C4-2B (cell line): ENCODE data around the gene FAM53B.

ENCODE experiments used
- ZFX ChIP-seq: fragments of 450-650 bp; IDR thresholded peaks from 2 replicates; pipeline ENCODE4 v1.6.1; 2017
- TF ChIP-seq, protein P1 (sequence below): fragments of 450-650 bp; conservative IDR thresholded peaks from 2 replicates; pipeline ENCODE4 v1.5.1; 2017; ENCODE audit warnings: mild to moderate bottlenecking

DNA sequence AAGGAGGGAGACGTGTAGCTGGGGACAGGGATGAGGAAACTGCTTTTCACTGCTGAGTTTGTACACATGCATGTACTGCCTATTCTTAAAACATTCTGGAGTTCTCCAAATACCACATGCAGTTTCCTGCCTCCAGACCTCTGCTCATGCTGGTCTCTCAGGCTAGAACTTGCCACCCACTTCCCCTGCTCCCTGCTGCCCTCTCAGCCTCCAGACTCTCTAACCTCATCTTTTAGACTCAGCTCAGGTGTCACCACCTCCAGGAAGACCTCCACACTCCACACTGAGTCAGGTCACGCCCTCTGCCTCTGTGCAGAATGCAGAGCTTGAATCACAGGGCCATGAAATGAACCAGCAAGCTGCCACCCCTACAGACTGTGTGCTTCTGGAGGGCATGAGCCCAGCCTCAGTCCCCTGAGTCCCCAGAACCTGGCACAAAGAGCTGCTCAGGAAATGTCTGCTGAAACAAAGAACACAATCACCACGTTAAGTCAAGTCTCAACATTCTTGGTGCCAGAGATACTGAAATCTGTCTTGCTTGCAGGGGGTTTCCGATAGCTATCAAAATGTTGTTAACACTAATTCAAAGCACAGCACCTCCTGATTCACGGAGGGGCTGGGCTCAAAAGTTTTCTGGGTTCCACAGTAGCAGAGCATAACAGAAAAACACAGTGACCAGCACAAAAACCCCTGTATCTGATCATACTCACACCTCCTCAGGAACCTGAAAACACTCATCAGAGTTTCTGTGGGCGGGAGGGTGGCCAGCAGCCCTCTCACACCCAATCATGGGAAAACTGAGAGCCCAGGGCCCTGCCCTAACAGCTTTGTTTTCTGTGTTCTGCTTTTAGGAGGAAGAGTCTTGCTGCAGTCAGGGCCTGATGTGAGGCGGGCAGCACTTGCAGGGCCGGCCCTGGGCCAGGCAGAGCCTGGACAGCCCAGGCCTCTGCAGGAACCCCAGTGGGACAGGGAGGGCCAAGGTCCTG lies 21.1 kb downstream of the FAM53B start:
- TF ChIP-seq, protein P1, sequence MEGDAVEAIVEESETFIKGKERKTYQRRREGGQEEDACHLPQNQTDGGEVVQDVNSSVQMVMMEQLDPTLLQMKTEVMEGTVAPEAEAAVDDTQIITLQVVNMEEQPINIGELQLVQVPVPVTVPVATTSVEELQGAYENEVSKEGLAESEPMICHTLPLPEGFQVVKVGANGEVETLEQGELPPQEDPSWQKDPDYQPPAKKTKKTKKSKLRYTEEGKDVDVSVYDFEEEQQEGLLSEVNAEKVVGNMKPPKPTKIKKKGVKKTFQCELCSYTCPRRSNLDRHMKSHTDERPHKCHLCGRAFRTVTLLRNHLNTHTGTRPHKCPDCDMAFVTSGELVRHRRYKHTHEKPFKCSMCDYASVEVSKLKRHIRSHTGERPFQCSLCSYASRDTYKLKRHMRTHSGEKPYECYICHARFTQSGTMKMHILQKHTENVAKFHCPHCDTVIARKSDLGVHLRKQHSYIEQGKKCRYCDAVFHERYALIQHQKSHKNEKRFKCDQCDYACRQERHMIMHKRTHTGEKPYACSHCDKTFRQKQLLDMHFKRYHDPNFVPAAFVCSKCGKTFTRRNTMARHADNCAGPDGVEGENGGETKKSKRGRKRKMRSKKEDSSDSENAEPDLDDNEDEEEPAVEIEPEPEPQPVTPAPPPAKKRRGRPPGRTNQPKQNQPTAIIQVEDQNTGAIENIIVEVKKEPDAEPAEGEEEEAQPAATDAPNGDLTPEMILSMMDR = no peak
- no peak for TF ChIP-seq ZFX
